Peyer's patch (tissue), 4 donors: ENCODE results near the gene EOLA2.

Experiments
- CTCF ChIP-seq, 6 experiments: fragments of 450-650 bp in 4 of 6; fragments of 200-600 bp in 2 of 6; sonication (generic) in 1 of 6; IDR thresholded peaks; one replicate each; pipeline ENCODE4 v1.5.1; 2017 to 2019; ENCODE audit warnings: antibody characterized with exemption in 6 of 6, mild to moderate bottlenecking in 3 of 6, moderate library complexity in 1 of 6
- POLR2A ChIP-seq, 2 donors: fragments of 450-650 bp; IDR thresholded peaks; one replicate each; pipeline ENCODE4 v1.5.1; 2017; ENCODE audit warnings: antibody characterized with exemption in 2 of 2, mild to moderate bottlenecking in 2 of 2, moderate library complexity in 2 of 2

GRCh38 chrX:149982310-149982709, 44.0 kb upstream of the EOLA2 start:
- TF ChIP-seq CTCF (IDR thresholded peaks at IDR 0.05) (no peak), POLR2A (IDR thresholded peaks at IDR 0.05) (no peak)
